Uterus (tissue), 2 donors: ENCODE measurements around the gene CD247.

Experiments
- POLR2A ChIP-seq, 2 donors: fragments of 450-650 bp; IDR thresholded peaks; one replicate each; pipeline ENCODE4 v1.6.1; 2016; ENCODE audit warnings: antibody characterized with exemption in 2 of 2, mild to moderate bottlenecking in 1 of 2, moderate library complexity in 1 of 2
- TF ChIP-seq, protein P1 (sequence below), 4 experiments: fragments of 200-600 bp in 2 of 4; fragments of 450-650 bp in 2 of 4; sonication (generic) in 2 of 4; IDR thresholded peaks; one replicate each; pipeline ENCODE4 v1.5.1; 2016 to 2019; ENCODE audit warnings: antibody characterized with exemption in 4 of 4, mild to moderate bottlenecking in 2 of 4, moderate library complexity in 1 of 4

DNA sequence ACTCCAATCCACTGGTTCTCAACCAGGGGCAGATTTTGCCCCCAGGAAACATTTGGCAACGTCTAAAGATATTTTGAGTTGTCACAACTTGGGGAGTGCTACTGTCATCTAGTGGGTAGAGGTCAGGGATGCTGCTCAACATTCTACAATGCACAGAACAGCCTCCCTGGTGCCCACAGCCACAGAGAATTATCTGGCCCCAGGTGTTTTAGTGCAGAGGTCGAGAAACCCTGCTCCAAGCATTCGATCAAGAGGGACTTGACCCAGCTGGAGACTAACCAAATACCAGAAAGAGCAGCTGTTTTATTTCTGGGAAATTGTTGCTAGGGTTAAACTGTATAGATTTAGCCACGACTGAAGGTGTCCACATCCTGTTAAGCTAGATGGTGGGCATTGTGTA is 19.2 kb downstream of the CD247 start:
- no peak for TF ChIP-seq POLR2A (IDR thresholded peaks at IDR 0.05)
- TF ChIP-seq, protein P1, sequence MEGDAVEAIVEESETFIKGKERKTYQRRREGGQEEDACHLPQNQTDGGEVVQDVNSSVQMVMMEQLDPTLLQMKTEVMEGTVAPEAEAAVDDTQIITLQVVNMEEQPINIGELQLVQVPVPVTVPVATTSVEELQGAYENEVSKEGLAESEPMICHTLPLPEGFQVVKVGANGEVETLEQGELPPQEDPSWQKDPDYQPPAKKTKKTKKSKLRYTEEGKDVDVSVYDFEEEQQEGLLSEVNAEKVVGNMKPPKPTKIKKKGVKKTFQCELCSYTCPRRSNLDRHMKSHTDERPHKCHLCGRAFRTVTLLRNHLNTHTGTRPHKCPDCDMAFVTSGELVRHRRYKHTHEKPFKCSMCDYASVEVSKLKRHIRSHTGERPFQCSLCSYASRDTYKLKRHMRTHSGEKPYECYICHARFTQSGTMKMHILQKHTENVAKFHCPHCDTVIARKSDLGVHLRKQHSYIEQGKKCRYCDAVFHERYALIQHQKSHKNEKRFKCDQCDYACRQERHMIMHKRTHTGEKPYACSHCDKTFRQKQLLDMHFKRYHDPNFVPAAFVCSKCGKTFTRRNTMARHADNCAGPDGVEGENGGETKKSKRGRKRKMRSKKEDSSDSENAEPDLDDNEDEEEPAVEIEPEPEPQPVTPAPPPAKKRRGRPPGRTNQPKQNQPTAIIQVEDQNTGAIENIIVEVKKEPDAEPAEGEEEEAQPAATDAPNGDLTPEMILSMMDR (IDR thresholded peaks at IDR 0.05): no peak
